ENCODE results near the gene KDM3B.
"Not testable (repeated sequence)": the region's sequence is repeated elsewhere in the genome, so short reads cannot be mapped to it uniquely, and the experiment has no call there.

The KDM3B gene

DNA sequence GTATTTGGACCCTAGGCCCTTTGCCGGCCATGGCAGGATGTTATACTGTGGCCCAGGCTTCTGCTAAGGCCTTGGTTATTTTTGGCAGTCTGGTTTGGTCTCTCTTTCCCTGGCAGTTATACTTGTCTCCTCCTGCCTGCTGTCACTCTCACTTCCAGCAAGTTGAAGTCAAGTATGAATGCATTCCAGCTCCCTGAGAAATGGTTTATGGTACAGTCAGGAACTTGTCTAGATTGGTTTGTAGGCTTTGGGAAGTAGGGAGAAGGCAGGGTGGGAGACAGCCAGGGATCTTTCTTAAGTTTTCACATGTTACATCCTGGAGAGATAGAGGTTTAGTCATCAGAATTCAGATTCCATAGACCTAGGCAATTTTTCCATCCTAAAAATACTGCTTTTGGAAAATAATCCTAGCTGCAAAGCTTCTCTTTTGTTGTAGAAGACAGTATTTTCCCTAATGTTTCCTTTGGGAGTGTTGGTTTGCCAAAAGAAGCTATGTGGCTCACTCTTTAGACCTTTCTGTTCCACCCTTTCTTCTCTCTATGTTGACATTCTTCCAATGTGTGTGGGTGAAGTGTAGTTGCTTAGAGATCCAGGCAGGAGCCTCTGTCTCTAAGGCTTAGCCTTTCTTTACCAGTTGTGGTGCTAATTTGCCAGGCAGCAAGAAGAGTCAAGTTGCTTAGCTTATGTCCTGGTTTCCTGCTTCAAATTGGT, 2.5 kb upstream of the KDM3B start:
- DNase-seq = no peak

- no peak for DNase-seq
Observed at GRCh38 chr5:138350563-138350890, 2.0 kb upstream of the KDM3B start.

GRCh38 chr5:138351056-138351455, 1.4 kb upstream of the KDM3B start:
- no peak for DNase-seq

- no peak for DNase-seq
Observed at GRCh38 chr5:138351517-138351916, 968 bp upstream of the KDM3B start.

- DNase-seq = peak; percentile 53
Observed at GRCh38 chr5:138352722-138353559, 456 bp downstream of the KDM3B start.

DNA sequence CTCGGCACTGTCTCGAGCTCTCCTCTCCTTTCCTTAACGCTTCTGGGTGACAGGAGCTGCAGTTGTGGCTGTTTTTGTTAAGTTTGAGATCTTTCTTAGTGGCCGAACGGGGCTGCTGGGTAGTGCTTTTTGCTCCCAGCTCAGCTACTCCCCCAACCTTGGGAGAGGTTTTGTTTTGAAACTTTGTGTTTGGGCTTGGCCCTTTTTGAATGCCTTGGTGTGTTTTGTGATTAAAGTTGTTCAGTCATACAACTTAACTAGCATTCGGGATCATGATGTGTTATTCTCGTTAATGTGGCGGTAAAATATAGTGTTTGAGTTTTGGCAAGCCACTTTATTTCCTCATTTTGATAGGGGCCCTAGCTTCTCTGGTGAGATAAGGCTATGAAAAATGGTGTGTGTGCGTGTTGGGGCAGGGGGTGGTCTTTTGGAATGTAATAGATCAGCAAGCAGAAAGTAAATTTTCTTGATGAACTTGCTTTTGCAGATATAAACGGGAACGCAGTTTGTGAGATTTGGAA, 1.1 kb downstream of the KDM3B start:
- no peak for DNase-seq

DNA sequence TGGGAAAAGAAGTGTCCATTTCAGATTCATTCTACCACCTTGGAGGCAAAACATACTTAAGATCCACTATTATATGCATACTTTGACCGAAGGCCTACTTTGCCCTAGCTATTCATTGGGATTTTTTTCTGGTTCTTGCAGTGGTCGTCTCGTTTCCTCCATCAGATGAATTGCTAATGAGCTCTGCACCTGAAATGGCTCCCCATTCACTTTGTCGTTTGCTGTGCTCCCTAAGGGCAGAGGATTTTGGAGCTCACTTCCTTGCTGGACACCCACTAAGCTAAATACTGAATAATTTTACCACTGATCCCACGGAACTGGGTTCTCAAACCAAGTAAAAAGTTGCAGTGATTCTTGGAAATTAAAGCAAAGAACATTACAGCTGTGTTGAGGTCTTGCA, 1.9 kb downstream of the KDM3B start:
- DNase-seq = no peak

DNA sequence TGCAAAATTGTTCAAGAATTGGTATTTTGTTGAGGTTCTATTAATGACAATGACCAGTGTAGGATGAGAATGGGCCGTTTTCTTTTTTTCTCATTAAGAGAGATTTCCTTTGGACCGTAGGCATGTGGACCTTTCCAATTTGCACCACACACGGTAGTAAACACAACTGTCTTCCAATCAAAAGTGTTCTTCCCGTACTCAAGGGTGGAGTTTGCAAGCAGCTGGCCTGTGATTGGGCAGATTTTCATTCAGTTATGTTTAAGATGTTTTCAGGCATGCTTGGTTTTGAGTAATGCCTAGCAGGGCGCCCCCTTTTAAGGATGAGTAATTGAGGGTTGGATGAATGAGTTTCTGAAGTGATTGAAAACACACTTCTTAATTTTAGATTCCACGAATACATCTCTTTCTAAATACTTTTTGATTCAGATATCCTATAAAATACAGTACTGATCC, 2.5 kb downstream of the KDM3B start:
- no peak for DNase-seq

- DNase-seq = no peak
Observed at GRCh38 chr5:138359621-138360020, 7.1 kb downstream of the KDM3B start.

DNA sequence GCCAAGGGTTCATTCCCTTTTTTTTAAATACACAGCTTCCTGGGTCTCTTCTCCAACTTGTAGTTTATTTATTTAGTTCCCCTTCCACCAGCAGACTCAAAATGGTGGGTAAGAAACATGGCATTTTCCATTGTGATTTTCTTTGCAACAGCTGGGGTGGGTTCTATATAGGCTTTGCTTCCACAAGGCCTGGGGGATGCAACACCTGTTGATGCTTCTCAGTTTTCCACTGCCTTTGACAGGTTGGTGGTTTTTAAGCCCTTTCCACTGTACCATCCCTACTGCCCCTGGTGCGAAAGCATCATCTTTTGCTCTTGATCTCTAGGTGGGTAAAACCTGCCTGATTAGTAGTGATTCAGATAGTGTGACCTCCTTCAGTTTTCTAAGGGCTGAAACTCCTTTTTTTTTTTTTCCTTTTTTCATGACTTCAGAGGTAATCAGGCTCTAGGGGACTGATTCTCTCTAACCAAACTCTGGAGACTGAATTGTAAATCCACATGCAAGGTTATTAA, 8.5 kb downstream of the KDM3B start:
- no peak for DNase-seq

DNA sequence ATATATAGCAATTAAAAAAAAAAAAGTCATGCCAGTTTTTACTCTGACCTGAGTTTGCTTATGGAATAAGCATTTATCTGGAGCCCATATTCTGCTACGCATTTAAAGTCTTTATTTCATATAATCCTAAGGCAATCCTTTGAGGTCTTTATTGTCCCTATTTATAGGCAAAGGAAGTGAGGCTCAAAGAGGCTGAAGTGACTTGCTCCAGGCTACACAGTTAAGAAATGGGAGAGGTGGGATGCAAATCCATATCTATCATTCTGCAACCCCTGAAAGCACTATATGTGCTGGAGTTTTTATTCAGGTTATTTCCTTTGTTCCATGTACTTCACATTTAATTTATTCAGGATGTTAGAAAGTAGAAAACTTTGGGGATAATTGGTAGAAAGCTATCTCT, 12.1 kb downstream of the KDM3B start:
- DNase-seq = no peak

DNA sequence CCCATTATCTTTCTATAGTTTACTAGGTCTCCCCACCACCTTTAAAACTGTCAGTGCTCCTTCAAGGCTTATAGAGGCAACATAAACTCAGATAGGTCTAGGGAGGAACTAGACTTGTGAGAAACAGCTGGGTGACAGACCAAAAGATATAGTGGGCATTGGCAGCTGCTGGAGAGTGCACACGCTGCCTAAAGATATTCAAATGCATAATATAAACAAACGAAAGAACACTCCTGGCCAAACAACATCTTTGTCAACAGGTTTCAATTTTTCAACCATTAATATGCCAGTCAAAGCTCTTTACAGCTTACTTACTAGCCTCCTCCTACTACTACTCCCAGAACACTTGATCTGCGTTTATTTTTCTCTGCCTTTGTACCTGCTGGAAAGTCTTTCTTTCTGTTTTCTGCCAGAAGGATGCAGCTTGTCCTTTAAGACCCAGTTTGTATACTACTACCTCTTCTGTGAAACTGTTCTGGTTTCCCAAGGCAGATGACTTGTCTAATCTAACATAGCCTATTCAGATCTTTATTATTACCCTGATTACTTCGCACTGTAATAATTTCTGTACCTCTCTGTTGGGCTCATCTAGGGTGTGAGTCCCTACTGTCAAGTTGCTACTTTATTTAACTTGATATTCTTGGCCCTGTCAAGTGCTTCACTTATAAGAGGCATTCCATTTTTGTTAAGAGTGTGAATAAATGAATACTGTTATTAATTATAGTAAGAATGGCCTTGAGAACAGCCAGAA, 14.3 kb downstream of the KDM3B start:
- DNase-seq = no peak

- DNase-seq = no peak
Observed at GRCh38 chr5:138369261-138369660, 16.8 kb downstream of the KDM3B start.

DNA sequence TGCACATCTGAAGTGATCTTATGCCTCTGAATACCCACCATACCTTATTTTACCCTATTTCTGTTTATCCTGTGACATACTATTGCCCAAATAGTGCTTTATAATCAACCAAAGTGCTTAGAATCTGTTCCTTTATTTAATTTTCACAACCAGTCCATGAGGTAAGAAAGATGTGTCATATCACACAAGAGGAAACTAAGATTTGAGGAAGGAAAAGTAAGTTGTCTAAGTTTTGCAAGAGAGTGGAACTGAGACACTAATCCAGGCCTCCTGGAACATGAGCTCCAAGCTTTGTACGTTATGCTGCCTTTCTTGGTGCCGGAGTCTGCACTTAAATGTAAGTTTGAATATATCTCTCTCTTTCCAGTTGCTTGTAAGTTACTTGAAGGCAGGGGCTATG, 17.2 kb downstream of the KDM3B start:
- no peak for DNase-seq

DNA sequence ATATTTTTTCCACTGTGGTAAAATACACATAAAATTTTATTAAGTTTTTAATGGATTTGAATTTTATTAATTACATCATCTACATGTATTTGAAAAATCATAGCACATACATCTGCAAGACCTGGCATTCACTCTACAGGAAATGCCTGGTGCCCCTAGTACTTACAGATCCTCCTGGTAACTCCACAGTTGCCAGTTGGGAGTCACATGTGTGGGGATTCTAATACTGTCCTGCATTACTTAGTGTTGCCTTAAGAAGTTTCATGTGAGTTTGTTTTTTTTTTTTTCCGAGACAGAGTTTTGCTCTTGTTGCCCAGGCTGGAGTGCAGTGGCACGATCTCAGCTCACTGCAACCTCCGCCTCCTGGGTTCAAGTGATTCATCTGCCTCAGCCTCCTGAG, 18.1 kb downstream of the KDM3B start:
- no peak for DNase-seq

DNA sequence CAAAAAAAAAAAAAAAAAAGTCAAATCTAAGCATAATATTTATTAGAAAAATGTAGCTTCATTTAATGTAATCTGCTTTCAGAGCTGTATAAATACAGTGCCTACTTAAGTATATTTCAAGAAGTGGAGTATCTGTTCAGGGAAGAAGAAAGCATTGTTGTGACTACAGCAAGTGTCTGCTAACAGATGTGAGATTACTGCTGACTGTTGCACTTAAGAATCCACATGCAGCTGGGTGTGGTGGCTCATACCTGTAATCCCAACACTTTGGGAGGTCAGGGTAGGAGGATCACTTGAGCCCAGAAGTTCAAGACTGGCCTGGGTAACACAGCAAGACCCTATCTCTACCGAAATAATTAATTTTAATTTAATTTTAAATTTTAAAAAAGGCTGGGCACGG, 19.0 kb downstream of the KDM3B start:
- no peak for DNase-seq

DNA sequence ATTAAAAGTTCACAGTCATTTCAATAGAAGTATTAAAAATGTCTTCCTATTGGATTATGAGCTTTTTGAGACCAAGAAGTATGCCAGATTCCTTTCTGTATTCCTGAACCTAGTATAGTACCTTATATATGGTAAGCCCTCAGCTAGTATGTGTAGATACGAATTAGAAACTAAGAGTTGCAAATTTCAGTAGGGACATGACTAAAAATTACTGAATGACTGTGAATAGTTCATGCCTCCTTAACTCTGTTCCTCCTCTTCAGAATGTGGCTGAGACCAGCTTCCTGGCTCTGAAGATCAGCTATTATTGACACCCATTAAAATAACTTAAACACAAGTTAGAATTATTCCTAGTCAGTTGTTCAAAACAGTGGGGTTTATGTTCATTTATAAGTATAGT, 19.7 kb downstream of the KDM3B start:
- no peak for DNase-seq

DNA sequence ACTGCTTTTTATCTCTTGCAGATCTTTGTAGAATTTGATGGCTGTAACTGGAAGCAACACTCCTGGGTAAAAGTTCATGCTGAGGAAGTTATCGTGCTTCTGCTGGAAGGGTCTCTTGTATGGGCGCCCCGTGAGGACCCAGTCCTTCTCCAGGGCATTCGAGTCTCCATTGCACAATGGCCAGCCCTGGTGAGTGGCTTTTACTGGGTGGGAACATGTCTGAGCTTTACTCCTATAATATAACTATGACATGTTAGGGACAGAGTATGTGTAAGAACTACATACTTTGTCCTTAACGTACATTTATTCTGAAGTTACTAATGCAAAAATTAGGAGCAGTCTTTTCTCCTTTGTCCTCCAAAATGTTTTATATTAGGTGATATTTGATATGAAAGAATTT, 20.2 kb downstream of the KDM3B start:
- no peak for DNase-seq

GRCh38 chr5:138382347-138382746, 29.9 kb downstream of the KDM3B start:
- no peak for DNase-seq

- DNase-seq = no peak
Observed at GRCh38 chr5:138385660-138386059, 33.2 kb downstream of the KDM3B start.

- no peak for DNase-seq
Observed at GRCh38 chr5:138386290-138386689, 33.8 kb downstream of the KDM3B start.

DNA sequence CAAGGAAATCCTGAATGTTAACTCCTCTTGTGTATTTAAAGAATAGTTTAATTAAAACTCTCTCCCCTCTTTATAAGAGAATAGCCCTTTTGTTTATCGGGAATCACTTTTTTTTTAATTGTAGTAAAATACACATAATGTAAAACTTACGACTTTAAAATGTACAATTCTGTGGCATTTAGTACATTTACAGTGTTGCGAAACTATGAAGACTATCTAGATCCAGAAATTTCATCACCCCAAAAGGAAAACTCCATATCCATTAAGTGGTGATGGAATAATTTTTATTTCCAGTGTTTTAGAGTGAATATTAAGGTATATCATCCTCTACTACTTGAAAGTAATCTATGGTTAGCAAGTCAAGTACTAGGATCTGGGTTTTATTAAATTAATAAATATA, 36.8 kb downstream of the KDM3B start:
- no peak for DNase-seq

DNA sequence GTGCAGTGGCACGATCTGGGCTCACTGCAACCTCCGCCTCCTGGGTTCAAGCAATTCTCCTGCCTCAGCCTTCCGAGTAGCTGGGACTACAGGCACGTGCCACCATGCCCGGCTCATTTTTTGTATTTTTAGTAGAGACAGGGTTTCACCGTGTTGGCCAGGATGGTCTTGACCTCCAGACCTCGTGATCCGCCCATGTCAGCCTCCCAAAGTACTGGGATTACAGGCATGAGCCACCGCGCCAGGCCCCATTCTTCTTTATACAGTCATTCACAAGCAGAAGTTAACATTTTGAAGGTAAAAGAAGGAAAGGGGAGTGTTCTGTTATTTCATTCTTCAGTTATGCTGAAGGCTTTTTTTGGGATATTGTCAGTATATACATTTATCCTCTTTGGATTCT, 37.4 kb downstream of the KDM3B start:
- not testable (repeated sequence) for DNase-seq
